Uterus (tissue), 4 donors: ENCODE data around the gene CGB2. TPM values are rescaled to one million over a fixed set of nuclear protein-coding genes. Genes with fewer than 3 reads are reported as not detected.
A peak's percentile ranks its signal among the peaks of the same experiment; 100 is the strongest.

Source experiments
- DNase-seq, 2 donors: peaks; one replicate each; pipeline ENCODE4 v3.0.0-alpha.2; 2019 to 2020
- H3K27ac ChIP-seq, 2 donors: fragments of 200-600 bp; sonication (generic); 1 replicate in 1 of 2; 2 replicates in 1 of 2; pipeline ENCODE4 v1.5.1; 2016 to 2018
- H3K27me3 ChIP-seq, 2 donors: fragments of 200-600 bp; sonication (generic); one replicate each; pipeline ENCODE4 v1.5.1; 2018 to 2019; ENCODE audit warnings: control low read depth in 1 of 2
- H3K36me3 ChIP-seq, 2 donors: fragments of 200-600 bp; sonication (generic); one replicate each; pipeline ENCODE4 v1.5.1; 2019; ENCODE audit warnings: control low read depth in 1 of 2
- H3K4me1 ChIP-seq, 2 donors: fragments of 200-600 bp; sonication (generic); one replicate each; pipeline ENCODE4 v1.5.1; 2018 to 2019; ENCODE audit warnings: control low read depth in 1 of 2
- H3K4me3 ChIP-seq, 2 donors: fragments of 200-600 bp; sonication (generic); 1 replicate in 1 of 2; 2 replicates in 1 of 2; pipeline ENCODE4 v1.5.1; 2018 to 2019; ENCODE audit warnings: mild to moderate bottlenecking in 1 of 2
- H3K9me3 ChIP-seq, 2 donors: fragments of 200-600 bp; sonication (generic); one replicate each; pipeline ENCODE4 v1.5.1; 2019; ENCODE audit warnings: control low read depth in 1 of 2
- POLR2A ChIP-seq, 2 donors: fragments of 450-650 bp; IDR thresholded peaks; one replicate each; pipeline ENCODE4 v1.6.1; 2016; ENCODE audit warnings: antibody characterized with exemption in 2 of 2, mild to moderate bottlenecking in 1 of 2, moderate library complexity in 1 of 2
- intact Hi-C: fragments of 100-400 bp; cut with DNase I; formaldehyde crosslinking; loops from one replicate; pipeline ENCODE4 v1.15.1; 2023; ENCODE audit warnings: low total_unique reads
- total RNA-seq, 4 donors: library from RNA; depleted of rRNA in 3 of 4; stranded (reverse); fragments of >200 nt in 3 of 4; gene quantifications; one replicate each; pipeline versions ENCODE4 v1.1.0 to v1.2.4, GENCODE V29; 2014 to 2023
- TF ChIP-seq, protein P1 (sequence below), 4 experiments: fragments of 200-600 bp in 2 of 4; fragments of 450-650 bp in 2 of 4; sonication (generic) in 2 of 4; IDR thresholded peaks; one replicate each; pipeline ENCODE4 v1.5.1; 2016 to 2019; ENCODE audit warnings: antibody characterized with exemption in 4 of 4, mild to moderate bottlenecking in 2 of 4, moderate library complexity in 1 of 4
- donor health status: DM: yes; HTN: yes; CAD: no.

Gene CGB2
- total RNA-seq, 4 donors from 2014 or later = not detected

DNA sequence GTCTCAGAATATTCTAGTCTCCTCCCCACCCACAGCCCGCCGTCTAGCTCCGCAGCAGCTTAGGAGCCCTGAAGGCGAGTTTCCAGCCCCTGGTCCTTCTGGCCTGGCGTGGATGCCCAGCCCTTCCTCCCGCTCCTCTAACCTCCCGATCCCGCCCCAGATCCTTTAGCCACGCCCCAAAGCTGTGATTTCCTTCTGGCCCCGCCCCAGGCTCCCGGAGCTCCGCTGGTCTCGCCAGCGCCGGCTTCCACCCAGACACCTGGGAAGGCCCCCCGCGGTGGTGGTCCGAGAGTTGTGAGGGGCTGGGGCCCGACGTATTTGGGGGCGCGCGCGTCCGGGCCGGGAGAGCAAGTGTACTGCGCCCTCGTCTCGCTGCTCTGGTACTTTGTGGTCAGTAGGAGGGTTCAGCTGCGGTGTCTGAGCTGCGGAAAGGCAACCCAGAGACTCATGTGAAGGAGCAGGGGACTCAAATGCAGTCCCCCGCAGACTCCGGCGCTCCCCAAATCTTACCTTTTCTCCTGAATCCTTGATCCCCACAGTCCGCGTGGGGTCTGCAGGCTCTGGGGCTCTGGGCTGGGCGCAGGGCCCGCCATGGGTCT is 26.0 kb downstream of the CGB2 start, which contains the start of gene CGB7:
CGB7 (minus strand) TSS at position 114 of the 599 bp plus-strand sequence. CDS start 2,374 bp downstream, outside the sequence.
- Histone ChIP-seq H3K9me3 (no peaks in the 10 kb centered on the region), H3K4me1 (peaks cover 0 to 5% of the 10 kb centered on the region in 2 donors), H3K4me3 (peak within 1 kb of the TSS; percentile 31 to 32), H3K36me3 (no peaks in the 10 kb centered on the region), H3K27ac (no peak within 1 kb of the TSS), H3K27me3 (no peaks in the 10 kb centered on the region)
- peak; percentile 73 to 77 for DNase-seq
- peak in 1 of 2 donors; percentile 15 for TF ChIP-seq POLR2A (IDR thresholded peaks at IDR 0.05)
- TF ChIP-seq, protein P1, sequence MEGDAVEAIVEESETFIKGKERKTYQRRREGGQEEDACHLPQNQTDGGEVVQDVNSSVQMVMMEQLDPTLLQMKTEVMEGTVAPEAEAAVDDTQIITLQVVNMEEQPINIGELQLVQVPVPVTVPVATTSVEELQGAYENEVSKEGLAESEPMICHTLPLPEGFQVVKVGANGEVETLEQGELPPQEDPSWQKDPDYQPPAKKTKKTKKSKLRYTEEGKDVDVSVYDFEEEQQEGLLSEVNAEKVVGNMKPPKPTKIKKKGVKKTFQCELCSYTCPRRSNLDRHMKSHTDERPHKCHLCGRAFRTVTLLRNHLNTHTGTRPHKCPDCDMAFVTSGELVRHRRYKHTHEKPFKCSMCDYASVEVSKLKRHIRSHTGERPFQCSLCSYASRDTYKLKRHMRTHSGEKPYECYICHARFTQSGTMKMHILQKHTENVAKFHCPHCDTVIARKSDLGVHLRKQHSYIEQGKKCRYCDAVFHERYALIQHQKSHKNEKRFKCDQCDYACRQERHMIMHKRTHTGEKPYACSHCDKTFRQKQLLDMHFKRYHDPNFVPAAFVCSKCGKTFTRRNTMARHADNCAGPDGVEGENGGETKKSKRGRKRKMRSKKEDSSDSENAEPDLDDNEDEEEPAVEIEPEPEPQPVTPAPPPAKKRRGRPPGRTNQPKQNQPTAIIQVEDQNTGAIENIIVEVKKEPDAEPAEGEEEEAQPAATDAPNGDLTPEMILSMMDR (IDR thresholded peaks at IDR 0.05) = no peak
- intact Hi-C loops = no loop called here

DNA sequence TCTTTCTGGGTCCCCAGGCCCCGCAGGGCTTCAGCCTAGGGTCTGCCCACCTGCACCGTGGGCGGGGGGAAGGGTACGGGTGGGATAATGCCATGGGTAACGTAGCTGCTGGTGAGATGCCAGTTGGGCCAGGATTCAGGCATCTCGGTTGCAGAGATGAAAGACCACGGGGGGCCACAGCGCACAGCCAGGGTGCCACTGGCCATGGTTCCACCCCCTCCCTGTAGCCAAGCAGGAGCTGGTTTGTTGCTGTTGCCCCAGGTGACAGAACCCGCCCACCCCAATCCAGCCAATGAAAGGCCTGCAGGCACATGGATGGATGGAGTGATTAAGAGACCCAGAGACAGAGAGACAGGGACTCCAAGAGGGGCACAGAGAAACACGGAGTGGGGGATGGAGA is 26.9 kb downstream of the CGB2 start:
- H3K9me3 ChIP-seq = no peaks in the 10 kb centered on the region
- no peak for DNase-seq
- H3K4me3 ChIP-seq = no peak overlapping the region
- intact Hi-C loops = no loop called here
- no peaks in the 10 kb centered on the region for H3K27me3 ChIP-seq
- no peak overlapping the region for H3K27ac ChIP-seq
- no peak for TF ChIP-seq POLR2A (IDR thresholded peaks at IDR 0.05)
- TF ChIP-seq, protein P1 (IDR thresholded peaks at IDR 0.05) = no peak
- H3K4me1 ChIP-seq = peaks cover 0 to 5% of the 10 kb centered on the region in 2 donors
- H3K36me3 ChIP-seq = no peaks in the 10 kb centered on the region

DNA sequence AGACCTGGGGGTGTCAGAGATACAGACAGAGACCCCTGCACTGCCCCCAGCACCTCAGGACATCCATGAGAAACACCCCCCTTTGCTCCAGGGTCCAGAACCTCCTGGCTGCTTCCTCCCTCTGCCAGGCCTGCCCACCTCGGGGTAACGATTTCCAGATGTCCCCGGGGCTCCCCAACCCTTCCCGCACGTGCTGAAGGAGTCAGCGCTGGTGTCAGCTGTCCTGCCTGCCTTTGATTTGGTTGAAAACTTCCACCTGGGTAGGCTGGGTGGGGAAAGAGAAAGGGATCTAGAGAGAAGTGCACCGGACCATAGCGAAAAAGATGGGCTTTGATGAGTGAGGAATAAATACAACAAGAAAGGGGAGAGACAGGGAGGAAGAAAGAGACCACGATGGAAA is 27.4 kb downstream of the CGB2 start:
- no peaks in the 10 kb centered on the region for H3K27me3 ChIP-seq
- intact Hi-C loops = no loop called here
- no peak overlapping the region for H3K4me3 ChIP-seq

DNA sequence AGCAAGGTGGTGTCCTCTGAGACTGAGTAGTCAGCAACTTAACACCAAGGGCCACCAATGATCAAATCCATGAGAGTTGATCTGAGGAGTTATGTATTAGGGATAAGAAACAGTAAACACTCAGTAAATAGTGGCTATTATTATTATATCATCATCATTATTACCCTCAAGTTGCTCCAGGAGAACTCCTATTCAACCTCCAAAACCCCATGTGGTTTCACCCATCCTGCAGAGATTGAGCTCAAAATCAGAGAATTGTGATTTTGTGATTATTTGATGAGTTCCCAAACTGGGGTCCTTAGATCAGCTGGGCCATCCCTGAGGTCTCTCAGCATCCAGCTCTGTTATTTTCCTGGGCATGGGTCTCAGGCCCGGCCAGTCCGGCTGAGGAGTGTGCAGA is 29.3 kb downstream of the CGB2 start:
- no peak for TF ChIP-seq POLR2A (IDR thresholded peaks at IDR 0.05)
- Histone ChIP-seq H3K27ac (no peak overlapping the region), H3K4me1 (peaks cover 0 to 5% of the 10 kb centered on the region in 2 donors), H3K36me3 (no peaks in the 10 kb centered on the region), H3K9me3 (no peaks in the 10 kb centered on the region), H3K27me3 (no peaks in the 10 kb centered on the region), H3K4me3 (no peak overlapping the region)
- intact Hi-C loops = no loop called here
- no peak for DNase-seq

More for the DNA sequence above, 27.4 kb downstream of the CGB2 start:
- no peak for TF ChIP-seq POLR2A (IDR thresholded peaks at IDR 0.05)
- TF ChIP-seq, protein P1 (IDR thresholded peaks at IDR 0.05) = no peak
- Histone ChIP-seq H3K9me3 (no peaks in the 10 kb centered on the region), H3K27ac (no peak overlapping the region), H3K36me3 (no peaks in the 10 kb centered on the region), H3K4me1 (peaks cover 0 to 5% of the 10 kb centered on the region in 2 donors)
- DNase-seq = no peak

DNA sequence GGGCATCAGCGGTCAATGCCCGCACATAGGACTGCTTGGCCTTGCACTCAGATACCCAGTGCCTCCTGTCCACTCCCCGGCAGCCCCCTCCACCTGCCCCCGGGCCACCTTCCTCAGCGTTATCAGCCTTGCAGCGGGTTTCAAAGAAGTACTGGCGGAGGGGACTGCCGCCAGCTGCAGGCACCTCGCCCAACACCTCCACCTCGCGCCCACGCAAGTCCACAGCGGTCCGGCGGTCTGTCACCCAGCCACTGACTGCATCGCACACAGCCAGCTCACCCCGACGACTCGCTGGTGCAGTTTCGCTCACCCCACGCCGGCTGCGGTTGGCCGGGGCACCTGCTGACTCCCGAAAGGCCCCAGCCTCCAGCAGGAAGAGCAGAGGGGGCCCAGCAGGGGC is 29.8 kb downstream of the CGB2 start:
- Histone ChIP-seq H3K27me3 (no peaks in the 10 kb centered on the region), H3K4me1 (peaks cover 0 to 5% of the 10 kb centered on the region in 2 donors), H3K36me3 (no peaks in the 10 kb centered on the region)

More for the DNA sequence above, 29.8 kb downstream of the CGB2 start:
- TF ChIP-seq POLR2A (IDR thresholded peaks at IDR 0.05) = no peak
- TF ChIP-seq, protein P1 (IDR thresholded peaks at IDR 0.05) = no peak
- H3K4me3 ChIP-seq = no peak overlapping the region
- H3K9me3 ChIP-seq = no peaks in the 10 kb centered on the region
- DNase-seq = no peak
- intact Hi-C loops = no loop called here
- H3K27ac ChIP-seq = no peak overlapping the region
